HFFc6 (cell line): ENCODE measurements around the gene HERC3. TPM values are rescaled to one million over a fixed set of nuclear protein-coding genes. Genes with fewer than 3 reads are reported as not detected.
A peak's percentile ranks its signal among the peaks of the same experiment; 100 is the strongest.

Source experiments
- DNase-seq: peaks from one replicate; pipeline ENCODE4 v3.0.0-alpha.2; 2018
- H3K27ac Mint-ChIP-seq: 2 replicates; pipeline ENCODE4 v1.8.0; 2020; ENCODE audit warnings: mild to moderate bottlenecking, mixed read lengths
- H3K27me3 Mint-ChIP-seq: 2 replicates; pipeline ENCODE4 v1.8.0; 2021; ENCODE audit warnings: mild to moderate bottlenecking, moderate library complexity, mixed read lengths; ENCODE audit not compliant: insufficient read depth
- H3K36me3 Mint-ChIP-seq: 2 replicates; pipeline ENCODE4 v1.8.0; 2021; ENCODE audit warnings: low read depth, mixed read lengths
- H3K4me1 Mint-ChIP-seq: 2 replicates; pipeline ENCODE4 v1.8.0; 2020; ENCODE audit warnings: low read depth, mixed read lengths
- H3K4me3 Mint-ChIP-seq: 2 replicates; pipeline ENCODE4 v1.8.0; 2020; ENCODE audit warnings: mild to moderate bottlenecking, moderate library complexity, mixed read lengths
- H3K9me3 Mint-ChIP-seq: 2 replicates; pipeline ENCODE4 v1.8.0; 2020; ENCODE audit warnings: mild to moderate bottlenecking, mixed read lengths
- total RNA-seq, 6 experiments: library from RNA; stranded (reverse); fragmentation: NEBNext Ultra II Directional; extraction: Animal tissue kit (Norgen Biotek cat#: 25700); gene quantifications; 2 replicates in 1 of 6; 3 replicates in 5 of 6; pipeline ENCODE4 v1.2.3, GENCODE V29; 2021
- TF ChIP-seq, protein P1 (sequence below): fragments of 200-600 bp; sonication (generic); IDR thresholded peaks from 2 replicates; pipeline ENCODE4 v1.5.0; 2021; ENCODE audit warnings: antibody characterized with exemption, mild to moderate bottlenecking

Gene HERC3
- total RNA-seq, 6 experiments from 2014 or later: 16.5 to 32.2 (median 26.6) TPM

GRCh38 chr4:88705223-88705622, 112.9 kb downstream of the HERC3 start:
- DNase-seq: no peak
- H3K36me3 Mint-ChIP-seq: no peaks in the 10 kb centered on the region
- TF ChIP-seq, protein P1, sequence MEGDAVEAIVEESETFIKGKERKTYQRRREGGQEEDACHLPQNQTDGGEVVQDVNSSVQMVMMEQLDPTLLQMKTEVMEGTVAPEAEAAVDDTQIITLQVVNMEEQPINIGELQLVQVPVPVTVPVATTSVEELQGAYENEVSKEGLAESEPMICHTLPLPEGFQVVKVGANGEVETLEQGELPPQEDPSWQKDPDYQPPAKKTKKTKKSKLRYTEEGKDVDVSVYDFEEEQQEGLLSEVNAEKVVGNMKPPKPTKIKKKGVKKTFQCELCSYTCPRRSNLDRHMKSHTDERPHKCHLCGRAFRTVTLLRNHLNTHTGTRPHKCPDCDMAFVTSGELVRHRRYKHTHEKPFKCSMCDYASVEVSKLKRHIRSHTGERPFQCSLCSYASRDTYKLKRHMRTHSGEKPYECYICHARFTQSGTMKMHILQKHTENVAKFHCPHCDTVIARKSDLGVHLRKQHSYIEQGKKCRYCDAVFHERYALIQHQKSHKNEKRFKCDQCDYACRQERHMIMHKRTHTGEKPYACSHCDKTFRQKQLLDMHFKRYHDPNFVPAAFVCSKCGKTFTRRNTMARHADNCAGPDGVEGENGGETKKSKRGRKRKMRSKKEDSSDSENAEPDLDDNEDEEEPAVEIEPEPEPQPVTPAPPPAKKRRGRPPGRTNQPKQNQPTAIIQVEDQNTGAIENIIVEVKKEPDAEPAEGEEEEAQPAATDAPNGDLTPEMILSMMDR: no peak
- no peak overlapping the region for H3K4me3 Mint-ChIP-seq
- no peaks in the 10 kb centered on the region for H3K9me3 Mint-ChIP-seq
- H3K27me3 Mint-ChIP-seq: peaks cover 2% of the 10 kb centered on the region
- peak overlapping the region; percentile 74; the same call in 1 of the 2 replicates for H3K27ac Mint-ChIP-seq
- peaks cover 27% of the 10 kb centered on the region for H3K4me1 Mint-ChIP-seq

DNA sequence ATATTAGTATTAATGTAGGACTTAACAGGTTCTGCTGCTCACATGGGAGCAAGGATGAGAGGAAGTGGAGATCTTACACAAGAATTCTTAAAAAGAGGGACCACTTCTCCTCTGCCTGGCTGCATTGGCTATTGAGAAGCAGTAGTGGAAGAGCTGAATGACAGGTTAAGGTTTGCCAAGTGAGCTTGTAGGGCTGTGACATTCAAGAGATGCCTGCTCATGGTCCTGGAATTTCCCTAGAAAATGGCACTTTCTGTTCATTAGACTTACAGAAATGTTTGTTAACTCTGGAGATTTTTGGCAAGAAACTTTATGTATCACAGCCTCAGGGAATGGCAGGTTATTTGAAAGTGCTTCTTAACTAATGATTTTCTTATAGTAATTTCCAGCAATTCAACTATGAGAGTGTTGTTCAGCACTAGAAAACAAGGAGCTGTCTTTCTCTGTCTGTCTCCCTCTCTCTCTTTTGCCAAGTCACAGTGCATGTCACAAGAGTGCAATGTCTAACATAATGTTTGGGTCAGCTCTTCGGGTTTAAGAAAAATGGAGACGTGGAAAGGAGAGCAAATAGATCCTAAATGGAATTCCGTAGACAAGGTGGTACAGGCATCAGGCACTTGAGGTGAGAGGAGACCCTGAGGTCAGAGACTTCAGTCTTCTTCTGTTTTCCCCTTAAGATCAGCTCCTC, 113.7 kb downstream of the HERC3 start:
- Mint-ChIP-seq H3K4me3 (peak overlapping the region; percentile 42; the same call in 1 of the 2 replicates), H3K36me3 (no peaks in the 10 kb centered on the region), H3K27me3 (peaks cover 2% of the 10 kb centered on the region; the same call in 1 of the 2 replicates), H3K9me3 (no peaks in the 10 kb centered on the region), H3K4me1 (peaks cover 27% of the 10 kb centered on the region), H3K27ac (peak overlapping the region; percentile 74)
- peak; percentile 32 for DNase-seq
- TF ChIP-seq, protein P1: no peak

GRCh38 chr4:88706574-88706973, 114.3 kb downstream of the HERC3 start:
- Mint-ChIP-seq H3K4me3 (peak overlapping the region; percentile 42; the same call in 1 of the 2 replicates), H3K9me3 (no peaks in the 10 kb centered on the region), H3K27ac (peak overlapping the region; percentile 74), H3K4me1 (peaks cover 27% of the 10 kb centered on the region), H3K36me3 (peaks cover 1% of the 10 kb centered on the region), H3K27me3 (peaks cover 2% of the 10 kb centered on the region; the same call in 1 of the 2 replicates)
- TF ChIP-seq, protein P1: peak; percentile 80
- DNase-seq: peak; percentile 65

- Mint-ChIP-seq H3K4me3 (no peak overlapping the region), H3K9me3 (no peaks in the 10 kb centered on the region), H3K27me3 (peaks cover 2% of the 10 kb centered on the region; the same call in 1 of the 2 replicates), H3K36me3 (peaks cover 14% of the 10 kb centered on the region), H3K4me1 (peaks cover 32% of the 10 kb centered on the region), H3K27ac (no peak overlapping the region)
- TF ChIP-seq, protein P1: no peak
- DNase-seq: no peak
These were observed 117.7 kb downstream of the HERC3 start for GRCh38 chr4:88709989-88710388.

DNA sequence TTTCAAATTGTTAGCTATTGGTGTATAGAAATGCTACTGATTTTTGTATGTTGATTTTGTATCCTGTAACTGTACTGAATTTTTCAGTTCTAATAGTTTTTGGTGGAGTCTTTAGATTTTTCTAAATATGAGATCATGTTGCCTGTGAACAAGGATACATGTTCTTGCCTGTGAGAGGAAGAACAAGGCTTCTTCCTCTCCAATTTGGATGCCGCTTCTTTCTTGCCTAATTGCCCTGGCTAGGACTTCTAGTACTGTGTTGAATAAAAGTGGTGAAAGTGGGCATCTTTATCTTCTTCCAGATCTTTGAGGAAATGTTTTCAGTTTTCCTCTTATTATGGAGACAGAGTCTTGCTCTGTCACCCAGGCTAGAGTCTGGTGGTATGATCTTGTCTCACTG, 121.5 kb downstream of the HERC3 start:
- no peak overlapping the region for H3K4me3 Mint-ChIP-seq
- no peak overlapping the region for H3K27ac Mint-ChIP-seq

More for the DNA sequence above, 121.5 kb downstream of the HERC3 start:
- TF ChIP-seq, protein P1: no peak
- Mint-ChIP-seq H3K9me3 (peaks cover 9% of the 10 kb centered on the region), H3K4me1 (peaks cover 5% of the 10 kb centered on the region), H3K36me3 (peaks cover 46% of the 10 kb centered on the region), H3K27me3 (no peaks in the 10 kb centered on the region)
- no peak for DNase-seq
